ENCODE measurements around the gene CDKL5.

Gene CDKL5

DNA sequence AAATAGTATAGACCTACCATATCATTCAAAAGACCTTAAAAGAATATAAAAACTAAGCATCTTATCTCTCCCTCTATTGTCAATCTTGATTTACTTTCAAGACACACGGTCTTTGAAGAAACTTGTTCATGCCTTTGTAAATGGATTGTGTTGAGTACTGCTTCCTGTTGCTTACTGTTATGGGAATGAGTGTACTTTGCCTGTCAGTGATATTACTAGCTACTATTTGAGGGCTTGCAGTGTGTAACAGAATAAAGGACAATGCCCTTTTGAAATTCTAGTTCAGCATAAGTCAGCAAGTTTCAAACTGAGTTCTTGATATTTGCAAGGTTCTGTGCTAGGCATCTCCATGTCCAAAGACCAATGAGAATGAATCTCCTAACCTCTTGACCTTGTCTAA is 36.0 kb downstream of the CDKL5 start:
- no peak for DNase-seq

DNA sequence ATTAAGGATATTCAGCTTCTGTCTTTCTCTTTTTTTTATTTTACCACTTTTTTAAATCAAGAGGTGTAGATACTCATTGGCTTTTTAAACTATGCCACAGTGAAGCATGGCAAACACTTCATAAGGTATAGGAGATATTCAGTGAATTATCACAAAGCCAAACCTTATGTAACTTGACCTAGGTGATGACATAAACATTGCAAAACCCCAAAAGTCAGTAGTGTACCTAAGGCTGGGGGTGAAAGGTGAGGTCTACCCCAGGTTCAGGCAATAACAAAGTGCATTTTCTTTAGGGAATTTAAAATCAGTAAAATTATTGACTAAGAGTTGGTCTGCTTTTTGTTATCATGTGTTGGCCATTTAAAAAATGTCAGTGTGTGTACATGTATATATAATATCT is 39.1 kb downstream of the CDKL5 start:
- DNase-seq = no peak

- DNase-seq = no peak
Observed at GRCh38 chrX:18465051-18465450, 39.6 kb downstream of the CDKL5 start.

DNA sequence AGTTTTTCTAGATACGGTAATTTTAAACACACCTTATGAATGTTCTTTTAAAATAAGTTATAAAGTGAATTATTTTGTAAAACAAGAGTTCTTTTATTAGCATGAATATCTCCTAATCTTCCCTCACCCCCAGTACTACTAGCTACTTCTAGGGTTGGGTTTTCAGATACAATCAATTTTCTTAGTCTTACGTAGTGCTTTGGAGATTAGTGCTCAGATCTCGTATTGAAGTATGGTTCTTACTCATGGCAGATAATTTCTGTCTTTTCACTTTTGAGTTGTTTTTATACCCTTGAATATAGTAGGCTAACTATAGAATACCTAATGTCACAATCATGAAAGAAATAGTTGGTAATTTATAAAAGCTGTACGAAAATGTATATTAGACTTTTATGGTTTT is 43.2 kb downstream of the CDKL5 start:
- DNase-seq = no peak

GRCh38 chrX:18471296-18471695 is 45.9 kb downstream of the CDKL5 start:
- no peak for DNase-seq

- no peak for DNase-seq
Observed at GRCh38 chrX:18490806-18491555, 65.6 kb downstream of the CDKL5 start.

- DNase-seq = no peak
Observed at GRCh38 chrX:18491587-18492340, 66.4 kb downstream of the CDKL5 start.

DNA sequence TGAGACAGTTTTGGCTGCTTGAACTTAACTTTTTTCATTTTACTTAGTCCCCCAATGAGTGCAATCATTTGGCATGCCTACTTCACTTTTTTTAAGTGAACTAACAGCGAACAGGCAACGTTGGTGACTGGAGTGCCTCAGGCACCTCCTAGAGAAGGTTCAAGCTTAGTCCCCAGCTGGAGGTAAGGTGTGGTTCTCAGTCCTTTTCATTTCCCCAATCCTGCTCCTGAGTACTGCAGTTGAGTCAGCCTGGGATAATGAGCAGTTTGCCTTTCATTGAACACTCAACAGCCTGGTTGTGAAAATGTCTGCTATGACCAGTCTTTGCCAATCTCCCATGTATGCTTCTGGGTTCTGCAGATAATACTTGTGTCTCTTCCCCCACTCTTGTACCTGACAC is 109.5 kb downstream of the CDKL5 start:
- no peak for DNase-seq

GRCh38 chrX:18537068-18537467 is 111.7 kb downstream of the CDKL5 start:
- no peak for DNase-seq

- DNase-seq = no peak
Observed at GRCh38 chrX:18537524-18537923, 112.1 kb downstream of the CDKL5 start.

DNA sequence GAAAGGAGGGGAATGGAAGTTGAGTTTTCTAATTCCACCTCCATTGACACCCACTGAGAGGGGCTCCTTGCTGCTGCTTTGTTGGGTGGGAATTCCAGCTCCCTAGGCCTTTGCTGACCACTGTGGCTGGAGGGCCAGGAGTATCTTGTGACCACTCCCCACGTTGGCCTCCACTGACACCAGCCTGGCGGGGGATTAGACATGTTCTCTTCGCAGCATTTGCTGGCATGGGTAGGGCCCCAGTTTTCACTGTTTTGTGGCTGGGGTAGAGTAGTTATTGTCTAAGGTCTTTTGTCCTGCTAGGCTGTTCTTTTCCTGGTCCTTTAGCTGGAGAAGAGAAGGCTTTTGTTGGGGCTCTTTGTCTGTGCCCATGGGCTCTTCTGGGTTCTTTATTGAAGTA is 116.7 kb downstream of the CDKL5 start:
- no peak for DNase-seq

- DNase-seq = no peak
Observed at GRCh38 chrX:18542905-18543304, 117.5 kb downstream of the CDKL5 start.

- DNase-seq = no peak
Observed at GRCh38 chrX:18543738-18544137, 118.3 kb downstream of the CDKL5 start.

- DNase-seq = no peak
Observed at GRCh38 chrX:18545771-18546170, 120.4 kb downstream of the CDKL5 start.

GRCh38 chrX:18548996-18549395 is 123.6 kb downstream of the CDKL5 start:
- no peak for DNase-seq

DNA sequence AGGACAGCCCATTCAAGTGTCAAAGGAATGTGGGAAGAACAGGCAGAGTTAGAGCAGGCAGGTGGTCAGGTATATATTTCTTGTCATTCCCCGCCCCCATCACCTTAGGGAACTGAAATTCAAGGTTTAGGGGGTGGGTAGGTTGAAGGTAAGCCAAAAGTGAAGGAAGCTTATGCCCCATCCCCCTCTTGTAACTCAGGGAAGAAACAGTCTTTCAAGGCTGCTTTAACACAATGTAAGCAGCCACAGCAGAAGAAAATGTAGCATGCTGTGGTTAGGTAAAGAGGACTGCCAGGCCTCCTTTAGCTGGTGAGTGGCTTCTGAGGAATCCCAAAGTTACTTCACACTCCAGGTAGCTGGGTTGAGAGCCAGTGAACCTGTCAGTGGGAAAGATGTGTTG is 124.2 kb downstream of the CDKL5 start:
- DNase-seq = no peak

DNA sequence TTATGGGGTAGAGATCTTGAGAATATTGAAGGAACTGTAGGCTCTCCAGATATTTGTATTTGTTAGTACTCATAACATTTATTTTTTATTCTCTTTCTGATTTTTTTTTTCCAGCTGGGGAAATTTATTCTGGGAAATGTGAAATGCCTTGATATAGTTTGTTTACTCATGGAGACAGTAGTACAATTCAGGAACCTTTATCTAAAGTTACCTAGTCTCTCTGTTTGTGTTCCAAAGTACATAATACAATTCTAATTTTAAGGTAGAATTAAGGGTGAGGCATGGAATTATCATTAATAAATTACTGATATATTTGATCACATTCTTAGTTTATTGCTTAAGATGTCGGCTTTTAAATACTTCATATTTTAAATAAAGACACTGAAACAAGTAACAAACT is 132.5 kb downstream of the CDKL5 start:
- no peak for DNase-seq

GRCh38 chrX:18558799-18559198 is 133.4 kb downstream of the CDKL5 start:
- DNase-seq = no peak

DNA sequence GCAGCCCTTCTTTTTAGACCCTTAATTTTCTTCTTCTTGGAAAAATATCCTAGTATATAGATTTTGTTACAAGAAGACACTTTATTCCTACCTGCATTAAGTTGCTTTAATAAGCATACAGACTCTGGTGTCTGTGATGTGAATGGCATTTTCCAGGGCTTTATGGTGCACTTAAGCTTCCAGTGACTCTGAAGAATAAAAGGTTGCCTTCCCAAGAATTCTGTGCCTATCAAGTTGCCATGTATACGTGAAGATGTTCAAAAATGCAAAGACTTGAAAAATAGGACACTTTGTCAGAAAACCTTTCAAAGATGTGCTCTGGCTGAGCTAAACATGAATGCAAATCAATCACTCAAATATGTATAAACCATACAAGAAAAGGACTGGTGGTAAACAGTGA is 135.6 kb downstream of the CDKL5 start:
- no peak for DNase-seq

DNA sequence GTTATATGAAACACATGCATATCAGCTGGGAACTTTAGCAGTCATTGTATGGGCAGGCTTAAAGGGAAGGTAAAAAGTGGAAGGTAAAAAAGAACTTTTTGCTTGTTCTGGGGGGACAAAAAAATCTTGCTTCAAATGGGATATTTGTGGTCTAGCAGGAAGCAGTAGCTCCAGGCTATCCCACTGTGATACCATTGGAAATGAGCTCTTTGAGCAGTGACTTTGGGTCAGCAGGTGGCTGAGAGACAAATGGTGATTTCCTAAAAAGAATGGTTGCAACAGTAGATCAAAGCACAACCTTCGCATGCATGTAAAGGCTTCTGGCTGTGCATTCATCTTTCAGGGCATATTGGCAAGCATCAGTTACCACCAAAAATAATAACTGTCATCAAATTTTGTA is 140.3 kb downstream of the CDKL5 start:
- DNase-seq = no peak

- no peak for DNase-seq
Observed at GRCh38 chrX:18566748-18567147, 141.3 kb downstream of the CDKL5 start.

- no peak for DNase-seq
Observed at GRCh38 chrX:18573556-18573955, 148.1 kb downstream of the CDKL5 start.

GRCh38 chrX:18574591-18574990 is 149.2 kb downstream of the CDKL5 start:
- no peak for DNase-seq

DNA sequence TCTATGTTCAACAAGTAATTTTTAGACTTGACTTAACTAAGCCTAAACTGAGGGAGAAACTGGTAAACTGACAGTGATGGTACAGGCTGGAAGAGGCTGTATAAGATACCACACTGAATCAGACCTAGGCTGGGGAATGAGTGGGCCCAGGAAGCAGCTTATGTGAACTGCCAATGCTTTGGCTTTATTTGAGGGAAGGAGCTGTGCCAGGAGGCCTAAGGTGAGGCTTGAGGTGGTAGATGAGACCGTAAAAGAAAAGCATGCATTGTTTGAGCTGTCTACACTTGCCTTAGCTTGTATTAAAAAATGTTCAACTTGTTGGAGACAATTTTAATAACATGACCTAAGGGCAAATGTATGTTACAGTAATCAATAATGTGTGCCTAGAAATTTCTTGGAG is 150.3 kb downstream of the CDKL5 start:
- DNase-seq = no peak

DNA sequence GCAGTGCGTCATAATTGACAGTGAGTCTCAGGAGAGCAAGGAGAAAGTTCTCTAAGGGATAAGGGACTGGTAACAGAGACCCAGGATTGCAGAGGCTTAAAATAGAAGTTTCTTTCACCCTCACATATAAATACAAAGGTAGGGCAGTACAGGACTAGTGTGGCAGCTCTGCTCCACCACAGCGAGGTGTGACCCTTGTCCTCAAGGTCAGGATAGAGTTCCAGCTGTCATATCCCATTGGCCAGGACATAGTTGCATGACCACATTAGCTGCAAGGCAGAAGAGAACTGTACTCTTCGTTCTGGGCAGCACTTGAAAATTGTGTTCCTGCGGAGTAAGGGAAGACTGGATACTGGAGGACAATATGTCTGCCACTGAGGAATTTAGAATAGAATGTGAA is 152.0 kb downstream of the CDKL5 start:
- DNase-seq = no peak
